Skin epidermis (tissue), 12 donors: ENCODE data around the gene ADAM22.

Source experiments
- H3K27ac ChIP-seq, 21 experiments: fragments of 200-600 bp; sonication (generic) in 11 of 21; one replicate each; pipeline ENCODE4 v1.5.0; 2020; ENCODE audit warnings: mild to moderate bottlenecking in 3 of 21, inconsistent platforms in 2 of 21, moderate library complexity in 2 of 21
- H3K4me3 ChIP-seq, 7 experiments: fragments of 200-600 bp; sonication (generic) in 2 of 7; one replicate each; pipeline ENCODE4 v1.5.0; 2020; ENCODE audit warnings: inconsistent platforms in 2 of 7, mild to moderate bottlenecking in 2 of 7, moderate library complexity in 1 of 7

The ADAM22 gene

GRCh38 chr7:88230646-88231045 is 296.6 kb downstream of the ADAM22 start:
- no peak overlapping the region for H3K27ac ChIP-seq
- H3K4me3 ChIP-seq = no peak overlapping the region

- H3K27ac ChIP-seq = no peak overlapping the region
- no peak overlapping the region for H3K4me3 ChIP-seq
These were observed 299.8 kb downstream of the ADAM22 start for GRCh38 chr7:88233828-88234227.

- no peak overlapping the region for H3K4me3 ChIP-seq
- no peak overlapping the region for H3K27ac ChIP-seq
These were observed 305.8 kb downstream of the ADAM22 start for GRCh38 chr7:88239852-88240251.

GRCh38 chr7:88243345-88243909 is 309.4 kb downstream of the ADAM22 start:
- H3K4me3 ChIP-seq = no peak overlapping the region
- no peak overlapping the region for H3K27ac ChIP-seq

GRCh38 chr7:88244258-88244657 is 310.2 kb downstream of the ADAM22 start:
- Histone ChIP-seq H3K4me3 (no peak overlapping the region), H3K27ac (no peak overlapping the region)
